K562 (cell line): ENCODE measurements around the gene ASPHD1. TPM values are rescaled to one million over a fixed set of nuclear protein-coding genes. Genes with fewer than 3 reads are reported as not detected.

Source experiments
- AFF1 ChIP-seq, 2 experiments: fragments of 450-650 bp; IDR thresholded peaks; 2 replicates each; pipeline ENCODE4 v1.6.1; 2018; ENCODE audit warnings: mild to moderate bottlenecking in 2 of 2, low read depth in 1 of 2; ENCODE audit not compliant: partially characterized antibody in 2 of 2
- BCL6 ChIP-seq: fragments of 250-450 bp; sonication (Bioruptor Pico); IDR thresholded peaks from 2 replicates; pipeline ENCODE4 v1.4.0; 2020
- CTCF ChIP-seq, 3 experiments: IDR thresholded peaks in 2 of 3; conservative IDR thresholded peaks in 1 of 3; 2 replicates each; pipeline ENCODE4 v1.5.1; 2011 to 2012; ENCODE audit warnings: low read length in 3 of 3, mild to moderate bottlenecking in 3 of 3, control low read depth in 2 of 3, improper control_type of control experiment in 1 of 3, inconsistent platforms in 1 of 3, low read depth in 1 of 3, mixed read lengths in 1 of 3, moderate library complexity in 1 of 3; ENCODE audit not compliant: insufficient read depth in 2 of 3
- KDM5B ChIP-seq: fragments of 200-600 bp; sonication (generic); IDR thresholded peaks from 2 replicates; pipeline ENCODE4 v1.6.1; 2012; ENCODE audit warnings: low read depth, mild to moderate bottlenecking, moderate library complexity, low read length, control low read depth, inconsistent platforms; ENCODE audit not compliant: insufficient replicate concordance
- KLF10 ChIP-seq: fragments of 250-450 bp; sonication (Bioruptor Pico); IDR thresholded peaks from 2 replicates; pipeline ENCODE4 v1.6.1; 2021; ENCODE audit warnings: matching md5 sums
- NCOA2 ChIP-seq, 2 experiments: fragments of 450-650 bp; IDR thresholded peaks; 2 replicates each; pipeline ENCODE4 v1.6.1; 2018; ENCODE audit warnings: mild to moderate bottlenecking in 2 of 2, moderate library complexity in 1 of 2; ENCODE audit not compliant: partially characterized antibody in 2 of 2
- PTTG1 ChIP-seq: fragments of 450-650 bp; IDR thresholded peaks from 2 replicates; pipeline ENCODE4 v1.6.1; 2016; ENCODE audit warnings: low read depth, mild to moderate bottlenecking, missing genetic modification characterization, missing compliant biosample characterization
- RNF219 ChIP-seq: fragments of 250-450 bp; sonication (Bioruptor Pico); IDR thresholded peaks from 2 replicates; pipeline ENCODE4 v1.5.0; 2022; ENCODE audit warnings: mild to moderate bottlenecking
- SP1 ChIP-seq: sonication (generic); formaldehyde crosslinking; IDR thresholded peaks from 2 replicates; pipeline ENCODE4 v1.8.1; 2022; ENCODE audit warnings: mild to moderate bottlenecking, missing genetic modification reagents
- TRIM25 ChIP-seq: fragments of 450-650 bp; IDR thresholded peaks from 2 replicates; pipeline ENCODE4 v1.7.0; 2016; ENCODE audit warnings: borderline replicate concordance
- XRCC4 ChIP-seq: IDR thresholded peaks from one replicate; pipeline ENCODE4 v1.6.1; 2011; ENCODE audit not compliant: insufficient read depth, insufficient read length; ENCODE audit errors: extremely low read depth
- ZBTB43 ChIP-seq: sonication (generic); formaldehyde crosslinking; IDR thresholded peaks from 2 replicates; pipeline ENCODE4 v1.8.0; 2023; ENCODE audit warnings: mild to moderate bottlenecking, missing genetic modification reagents
- ZKSCAN3 ChIP-seq: fragments of 250-450 bp; sonication (Bioruptor Pico); IDR thresholded peaks from 2 replicates; pipeline ENCODE4 v1.4.0; 2020
- polyA plus RNA-seq, 8 experiments: library from polyadenylated mRNA; depleted of rRNA in 4 of 8; stranded (reverse) in 5 of 8; unstranded in 3 of 8; fragments of >200 nt; fragmentation: Nextera tagmentation in 2 of 8; fragmentation: Illumina TruSeq in 1 of 8; extraction: Ambion mirVana in 2 of 8; extraction: Trizol in 1 of 8; gene quantifications; 2 replicates each; pipeline versions ENCODE4 v1.2.1 to v1.2.3, GENCODE V29; 2011 to 2014; ENCODE audit warnings: inconsistent platforms in 1 of 8, missing spikeins in 1 of 8
- total RNA-seq, 7 experiments: library from RNA; depleted of rRNA in 6 of 7; stranded (reverse); fragments of >200 nt in 6 of 7; fragmentation: Illumina TruSeq in 2 of 7; extraction: Trizol in 2 of 7; gene quantifications; 2 replicates each; pipeline versions ENCODE4 v1.2.1 to v1.2.3, GENCODE V29; 2011 to 2021; ENCODE audit warnings: low replicate concordance in 1 of 7

Gene ASPHD1
- total and polyA plus RNA-seq, 9 of the 15 experiments (the other 6 are each of a cell fraction or from before 2014, with no cell fraction given) = 0.03 to 0.70 (median 0.24) TPM; not detected in 5

- TF ChIP-seq SP1 (CRISPR knock-in tag) (no peak; the same call in 1 of the 2 replicates), BCL6 (no peak), NCOA2 (IDR thresholded peaks at IDR 0.05; ENCODE audit: partially characterized antibody in 2 of 2) (no peak), TRIM25 (no peak), ZKSCAN3 (CRISPR knock-in tag) (no peak), XRCC4 (no peak), KLF10 (CRISPR knock-in tag) (no peak), KDM5B (no peak), AFF1 (IDR thresholded peaks at IDR 0.05; ENCODE audit: low read depth in 1 of 2, partially characterized antibody in 2 of 2) (no peak), ZBTB43 (no peak), RNF219 (CRISPR knock-in tag) (no peak), CTCF (IDR thresholded peaks at IDR 0.05 in 2 of 3, conservative IDR thresholded peaks at IDR 0.05 in 1 of 3; ENCODE audit: insufficient read depth in 2 of 3, low read depth in 1 of 3, low read length in 3 of 3) (peak in 2 of 3 experiments; percentile 25 to 39; a peak in 1 of 6 replicates), PTTG1 (no peak)
Observed at GRCh38 chr16:29899516-29900101, 679 bp upstream of the ASPHD1 start, which contains the start of gene SEZ6L2 (continued).
